ENCODE data around the gene DUSP6.

DUSP6 gene

DNA sequence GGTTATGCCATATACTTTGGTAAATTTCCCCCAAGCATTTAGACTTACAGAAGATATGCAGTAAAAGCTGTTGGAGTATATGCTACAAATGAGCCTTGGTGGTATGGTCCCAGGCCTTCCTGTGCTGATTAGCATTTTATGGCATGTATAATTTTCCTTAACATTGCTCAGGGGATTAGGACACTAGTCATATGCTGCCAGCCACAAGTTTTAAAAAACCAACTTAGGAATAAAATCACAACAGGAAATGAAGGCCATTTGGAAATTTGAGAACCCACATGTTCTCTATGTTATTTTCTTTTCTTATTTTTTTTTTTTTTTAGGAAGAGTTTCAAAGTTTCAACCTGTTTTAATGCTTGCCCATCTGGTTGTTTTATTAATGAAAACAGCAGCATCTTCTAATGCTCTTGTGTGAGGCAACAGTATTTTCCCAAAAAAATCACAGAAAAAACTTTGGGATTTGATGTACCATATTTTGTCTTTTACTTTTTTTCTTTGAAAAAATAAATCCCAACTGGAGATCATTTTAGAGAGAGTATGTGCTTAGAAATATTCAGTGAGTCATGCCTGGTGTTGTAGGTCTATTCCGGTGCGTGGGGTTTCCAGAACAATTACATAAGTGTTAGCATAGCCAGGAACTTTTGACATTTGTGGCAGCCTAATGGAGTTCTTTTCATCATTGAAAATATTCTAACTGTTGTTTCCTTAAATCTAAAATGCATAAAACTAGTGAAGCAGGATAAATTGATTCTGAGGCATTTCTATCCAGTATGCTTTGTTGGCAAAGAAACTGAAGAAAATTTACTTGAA is 21.7 kb upstream of the DUSP6 start:
- DNase-seq (ENCODE audit: low spot score) (peak; percentile 44), FAIRE-seq (no peak)

DNA sequence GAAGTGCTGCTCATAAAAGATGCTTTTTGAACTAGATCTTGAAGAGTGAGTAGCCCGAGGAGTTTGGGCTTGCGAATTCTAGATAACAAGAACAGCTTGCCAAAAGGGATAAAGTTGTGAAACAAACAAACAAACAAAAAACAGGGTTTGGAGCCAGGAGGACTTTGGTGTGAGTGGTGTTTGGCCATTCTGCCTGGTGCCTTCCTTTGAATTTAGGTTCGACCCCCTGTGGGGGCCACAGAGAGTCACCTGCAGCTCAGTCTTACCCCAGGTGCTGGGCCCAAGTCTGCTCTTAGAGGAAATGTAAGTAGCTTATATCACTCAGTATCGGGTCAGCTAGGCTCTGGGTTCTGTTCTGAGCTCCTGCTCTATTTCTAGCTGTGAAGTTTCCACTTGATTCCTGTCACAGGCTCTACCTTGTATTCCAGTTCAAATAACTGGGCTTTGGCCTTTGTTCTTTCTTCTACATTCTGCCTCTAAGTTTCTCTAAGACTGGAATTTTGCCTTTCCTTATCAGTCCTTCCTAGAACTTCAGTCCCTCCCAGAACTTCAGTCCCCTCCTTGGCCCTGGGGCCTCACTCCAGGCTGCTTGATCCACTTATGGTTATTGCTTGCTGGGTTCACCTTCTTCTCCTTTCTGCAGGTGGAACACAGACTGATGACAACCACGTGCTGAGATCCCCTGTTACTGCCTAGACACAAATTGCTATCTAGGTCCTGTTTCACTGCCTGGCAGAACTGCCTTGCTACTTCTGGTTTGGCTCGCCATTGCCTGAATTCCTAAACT is 20.5 kb upstream of the DUSP6 start:
- no peak for FAIRE-seq

DNA sequence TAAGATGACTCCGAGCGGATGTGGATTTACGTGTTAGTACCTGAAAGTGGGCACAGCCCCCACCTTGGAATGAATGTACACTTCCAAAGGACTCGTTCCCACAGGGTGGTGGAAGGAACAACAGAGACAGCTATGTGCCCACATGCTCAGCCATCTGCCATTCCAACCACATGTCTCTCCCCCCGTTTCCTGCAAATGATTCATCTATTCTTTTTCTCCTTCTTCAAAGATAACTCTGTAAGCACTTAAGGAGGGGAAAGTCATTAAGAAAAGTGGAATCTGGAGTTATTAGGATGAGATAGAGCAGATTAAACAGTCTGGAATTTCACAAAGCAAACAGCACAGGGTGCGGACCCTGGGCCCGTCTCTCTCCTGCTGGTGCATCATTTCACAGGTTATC is 18.5 kb upstream of the DUSP6 start:
- DNase-seq (ENCODE audit: low spot score), result peak; percentile 75

More for the DNA sequence above, 20.5 kb upstream of the DUSP6 start:
- no peak for DNase-seq (ENCODE audit: low spot score)

DNA sequence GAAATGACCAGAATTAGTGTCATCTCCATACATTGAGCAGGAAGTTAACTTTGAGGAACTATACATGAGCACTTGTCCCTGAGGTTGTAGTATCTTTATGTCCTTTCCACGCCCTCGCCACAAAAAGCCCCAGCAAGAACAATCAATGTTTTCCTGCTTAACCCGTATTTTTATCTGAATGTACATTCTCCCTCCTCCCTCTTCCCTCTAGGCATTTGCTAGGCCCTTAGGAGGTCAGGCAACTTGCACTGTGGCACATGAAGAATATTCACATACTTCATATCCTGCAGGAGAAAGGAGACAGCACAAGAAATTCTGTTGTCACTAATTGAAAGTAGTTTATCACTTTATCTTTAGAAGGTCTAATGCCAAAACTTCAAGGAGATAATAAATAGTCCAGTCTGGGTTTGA is 18.1 kb upstream of the DUSP6 start:
- DNase-seq (ENCODE audit: low spot score) (no peak), FAIRE-seq (no peak)

More for the DNA sequence above, 18.5 kb upstream of the DUSP6 start:
- no peak for FAIRE-seq

DNA sequence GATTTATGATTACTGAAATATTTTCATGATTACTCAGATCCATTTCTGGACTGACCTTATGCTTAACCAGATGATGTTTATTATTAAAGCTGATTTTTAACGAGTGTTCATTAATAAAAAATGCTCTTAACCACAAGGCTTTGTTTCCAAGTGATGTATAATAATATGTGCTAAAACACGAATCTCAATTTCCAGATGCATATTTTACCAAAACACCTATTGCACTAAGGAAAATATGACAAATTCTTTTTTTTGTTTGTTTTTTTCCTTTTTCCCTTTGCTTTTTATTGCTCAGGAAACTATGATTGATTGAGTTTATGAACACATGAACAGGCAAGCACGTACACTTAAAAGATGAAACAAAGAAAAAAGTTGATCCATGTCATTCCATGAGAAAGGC is 16.9 kb upstream of the DUSP6 start:
- FAIRE-seq (no peak), DNase-seq (ENCODE audit: low spot score) (no peak)

DNA sequence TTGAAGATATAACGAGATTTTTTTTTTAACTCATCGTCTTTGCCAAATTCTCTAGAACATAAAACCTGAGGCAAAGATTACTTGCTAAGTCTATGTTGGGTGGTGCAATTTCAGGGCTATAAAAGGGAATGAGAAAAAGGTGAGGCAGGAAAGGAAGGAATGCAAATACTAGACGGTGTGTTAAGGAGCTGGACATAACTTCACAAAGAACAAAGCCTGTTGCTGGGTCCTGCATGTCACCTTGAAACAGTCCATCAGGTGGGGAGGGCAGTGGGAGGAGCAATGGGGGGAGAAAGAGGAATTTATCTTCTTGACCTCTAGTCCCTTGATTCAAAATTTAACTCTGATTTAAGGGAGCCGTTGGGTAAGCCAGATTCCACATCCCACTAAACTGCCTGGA is 16.1 kb upstream of the DUSP6 start:
- no peak for DNase-seq (ENCODE audit: low spot score)
- no peak for FAIRE-seq

DNA sequence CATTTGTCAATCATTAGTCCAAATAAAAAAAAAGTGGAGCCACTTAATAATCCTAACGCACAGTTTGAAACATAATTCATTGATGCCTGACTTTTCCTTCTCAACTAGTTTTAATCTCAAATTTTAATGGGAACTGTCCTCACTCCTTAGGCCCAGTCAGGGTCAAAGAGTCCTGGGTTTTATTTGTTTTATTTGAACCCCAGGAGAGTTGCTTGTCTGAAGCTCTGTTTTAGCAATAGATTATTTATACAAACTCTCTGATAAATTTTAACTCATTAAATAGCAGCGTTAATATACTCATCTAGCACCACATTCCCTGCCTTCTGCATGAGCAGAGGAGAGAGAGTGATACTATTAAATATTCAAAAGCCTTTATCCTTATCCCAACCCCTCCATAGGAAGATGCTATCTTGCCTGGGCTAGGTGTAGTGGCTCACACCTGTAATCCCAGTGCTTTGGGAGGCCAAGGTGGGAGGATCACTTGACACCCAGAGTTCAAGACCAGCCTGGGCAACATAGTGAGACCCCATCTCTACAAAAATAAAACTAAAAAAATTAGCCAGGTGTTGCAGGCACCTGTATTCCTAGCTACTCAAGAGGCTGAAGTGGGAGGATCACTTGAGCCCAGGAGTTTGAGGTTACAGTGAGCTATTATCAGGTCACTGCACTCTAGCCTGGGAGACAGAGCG is 14.5 kb upstream of the DUSP6 start:
- FAIRE-seq, result no peak
- no peak for DNase-seq (ENCODE audit: low spot score)

DNA sequence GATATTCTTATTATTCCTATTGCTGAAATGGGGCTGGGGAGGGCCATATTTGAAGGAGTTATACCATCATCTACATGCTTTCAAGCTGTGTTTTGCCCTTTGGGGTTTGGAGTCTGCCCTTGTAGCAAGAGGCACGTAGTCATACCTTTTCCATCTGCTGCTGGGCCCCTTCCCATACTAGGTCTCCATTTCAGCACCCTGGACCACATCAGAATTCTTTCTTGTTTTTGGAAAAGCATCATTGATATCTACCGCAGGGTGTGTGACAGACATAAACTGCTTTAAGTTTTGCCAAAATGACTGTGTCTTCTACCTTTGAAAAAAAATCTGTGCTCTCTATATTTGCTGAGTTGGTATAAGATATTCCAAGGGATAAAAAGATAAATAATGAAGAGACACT is 12.3 kb upstream of the DUSP6 start:
- FAIRE-seq, result no peak
- DNase-seq (ENCODE audit: low spot score), result no peak

DNA sequence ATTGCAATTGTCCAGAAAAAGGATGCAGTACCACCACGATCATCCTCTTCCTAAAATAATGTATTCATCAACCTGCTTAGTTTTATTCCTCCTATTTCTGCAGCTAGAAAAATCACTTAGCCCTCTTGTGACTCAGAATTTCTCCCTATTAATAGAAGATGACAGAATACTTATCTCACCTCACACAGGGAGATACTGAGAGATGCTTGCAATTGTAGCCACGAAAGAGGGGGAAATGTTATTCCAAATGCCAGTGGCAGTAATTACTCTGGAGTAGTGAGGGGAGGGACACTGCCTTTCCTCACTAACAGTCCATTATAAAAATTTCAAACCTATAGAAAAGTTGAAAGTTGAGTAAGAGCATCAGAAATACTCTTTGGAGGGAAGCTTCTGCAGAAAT is 11.8 kb upstream of the DUSP6 start:
- no peak for DNase-seq (ENCODE audit: low spot score)
- FAIRE-seq, result no peak

DNA sequence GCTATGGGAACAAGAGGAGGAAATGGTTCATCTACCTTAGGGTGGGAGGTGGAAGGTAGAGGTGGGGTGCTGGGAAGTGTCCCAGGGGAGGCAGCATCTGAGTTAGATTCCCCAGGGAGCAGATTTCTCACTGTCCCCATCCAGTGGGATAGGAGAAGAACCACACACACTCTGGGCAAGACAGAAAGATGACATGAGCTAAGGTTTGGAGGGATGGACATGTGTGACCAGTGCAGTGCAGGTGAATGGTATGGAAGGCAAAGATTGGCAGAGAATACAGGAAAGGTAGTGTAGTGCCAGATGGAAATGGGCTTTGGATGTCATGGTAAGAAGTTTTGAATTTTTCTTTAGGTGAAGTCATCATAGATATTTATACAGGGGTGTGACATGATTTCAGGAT is 11.3 kb upstream of the DUSP6 start:
- FAIRE-seq (no peak), DNase-seq (ENCODE audit: low spot score) (no peak)

DNA sequence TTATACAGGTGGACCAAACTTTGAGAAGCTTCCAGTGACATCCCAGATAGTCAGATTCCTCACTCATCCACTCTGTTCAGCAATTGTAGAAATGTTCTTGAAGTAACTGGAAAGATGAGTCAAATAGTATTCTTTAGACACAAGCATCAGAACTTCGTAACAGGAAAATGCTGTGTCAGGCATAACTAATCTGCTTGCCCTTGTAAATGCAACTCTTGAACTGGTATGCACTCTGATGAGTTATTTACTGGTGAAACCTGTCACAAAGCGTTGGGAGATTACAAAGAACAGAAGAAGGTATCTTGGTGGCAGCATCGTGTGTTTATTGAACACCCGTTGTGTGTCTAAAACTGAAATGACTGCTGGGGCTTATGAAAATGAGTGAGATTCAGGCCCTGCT is 10.8 kb upstream of the DUSP6 start:
- FAIRE-seq (no peak), DNase-seq (ENCODE audit: low spot score) (no peak)

DNA sequence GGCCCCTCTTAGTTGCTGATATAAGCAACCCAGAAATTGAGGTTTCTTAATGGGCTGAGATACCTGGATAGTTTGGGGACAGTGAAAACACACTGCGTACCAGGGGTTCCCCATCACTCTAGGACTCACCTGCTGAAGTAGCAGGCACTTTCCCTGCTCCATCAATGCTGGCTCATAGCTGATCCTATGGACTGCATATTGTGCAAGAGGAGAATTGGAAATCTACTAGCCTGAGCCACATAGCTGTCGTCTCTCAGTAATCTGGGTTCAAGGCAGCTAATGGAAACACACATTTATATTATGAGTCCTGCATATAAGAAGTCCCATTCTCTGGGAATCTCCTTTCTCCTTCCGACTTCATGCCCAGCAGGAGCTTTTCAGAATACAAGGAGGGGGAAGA is 7.3 kb upstream of the DUSP6 start:
- DNase-seq (ENCODE audit: low spot score) (no peak), FAIRE-seq (no peak)

DNA sequence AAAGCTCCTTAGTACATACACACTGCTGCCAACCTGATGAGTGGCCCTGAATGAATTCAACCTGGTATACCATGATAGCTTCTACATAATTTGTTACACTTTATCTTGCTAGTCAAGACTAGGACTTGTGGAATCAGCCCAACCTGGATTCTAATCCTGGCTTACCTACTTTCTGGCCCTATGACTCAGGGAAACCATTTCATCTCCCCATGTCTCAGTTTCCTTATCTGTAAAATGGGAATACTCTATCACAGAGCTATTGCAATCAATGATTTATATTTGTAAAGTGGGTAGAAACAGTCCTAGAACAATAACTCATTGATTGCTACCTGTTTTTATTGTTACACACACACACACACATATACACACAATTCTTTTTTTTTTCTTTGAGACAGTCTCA is 6.5 kb upstream of the DUSP6 start:
- FAIRE-seq (no peak), DNase-seq (ENCODE audit: low spot score) (no peak)

DNA sequence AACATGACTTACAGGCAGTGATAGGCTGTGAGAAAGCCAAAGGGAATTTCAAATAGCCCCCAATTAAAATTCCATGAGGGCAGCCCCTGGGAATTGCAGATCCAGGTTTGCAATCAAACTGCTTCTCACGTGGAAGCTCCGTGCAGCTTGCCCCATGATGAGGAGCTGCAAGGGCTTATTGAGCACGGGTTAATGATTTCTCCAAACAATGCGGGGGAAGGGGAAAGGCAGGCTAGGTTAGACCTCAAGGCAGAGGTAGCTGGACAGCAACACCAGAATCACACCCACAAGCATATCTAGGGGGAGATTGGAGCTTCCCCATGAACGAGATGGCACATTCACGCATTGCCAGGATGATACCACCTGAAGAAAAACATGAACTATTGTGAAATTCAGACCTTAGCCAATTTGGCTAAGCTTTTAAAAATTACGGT is 5.0 kb upstream of the DUSP6 start:
- DNase-seq (ENCODE audit: low spot score), result no peak
- no peak for FAIRE-seq

DNA sequence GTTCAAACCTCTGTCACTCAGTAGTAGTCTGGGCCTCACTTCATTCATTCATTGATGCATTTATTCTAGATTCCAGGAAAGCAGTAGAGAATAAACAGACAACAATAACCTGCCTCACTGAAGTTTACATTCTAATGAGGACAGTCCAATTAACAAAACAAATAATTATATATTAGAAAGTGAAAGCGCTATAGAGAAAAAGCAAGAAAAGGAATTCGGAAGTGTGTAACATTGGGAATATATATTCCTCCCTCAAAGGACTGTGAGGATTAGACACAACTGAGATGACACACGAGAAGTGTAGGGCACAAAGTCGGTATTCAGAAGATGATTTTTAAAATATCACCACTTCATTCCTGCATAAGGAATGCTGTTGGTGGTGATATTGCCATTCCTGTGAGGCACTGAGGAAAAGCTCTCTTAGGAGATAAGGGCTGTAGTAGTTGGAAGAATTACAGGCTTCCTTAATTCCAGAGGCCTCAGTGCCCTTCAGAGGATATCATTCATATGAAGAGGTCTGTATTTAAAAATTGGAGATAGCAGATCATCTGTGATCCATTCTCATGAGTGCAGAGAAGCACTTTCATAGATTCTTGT is 3.9 kb upstream of the DUSP6 start:
- DNase-seq (ENCODE audit: low spot score) (no peak), FAIRE-seq (no peak)

DNA sequence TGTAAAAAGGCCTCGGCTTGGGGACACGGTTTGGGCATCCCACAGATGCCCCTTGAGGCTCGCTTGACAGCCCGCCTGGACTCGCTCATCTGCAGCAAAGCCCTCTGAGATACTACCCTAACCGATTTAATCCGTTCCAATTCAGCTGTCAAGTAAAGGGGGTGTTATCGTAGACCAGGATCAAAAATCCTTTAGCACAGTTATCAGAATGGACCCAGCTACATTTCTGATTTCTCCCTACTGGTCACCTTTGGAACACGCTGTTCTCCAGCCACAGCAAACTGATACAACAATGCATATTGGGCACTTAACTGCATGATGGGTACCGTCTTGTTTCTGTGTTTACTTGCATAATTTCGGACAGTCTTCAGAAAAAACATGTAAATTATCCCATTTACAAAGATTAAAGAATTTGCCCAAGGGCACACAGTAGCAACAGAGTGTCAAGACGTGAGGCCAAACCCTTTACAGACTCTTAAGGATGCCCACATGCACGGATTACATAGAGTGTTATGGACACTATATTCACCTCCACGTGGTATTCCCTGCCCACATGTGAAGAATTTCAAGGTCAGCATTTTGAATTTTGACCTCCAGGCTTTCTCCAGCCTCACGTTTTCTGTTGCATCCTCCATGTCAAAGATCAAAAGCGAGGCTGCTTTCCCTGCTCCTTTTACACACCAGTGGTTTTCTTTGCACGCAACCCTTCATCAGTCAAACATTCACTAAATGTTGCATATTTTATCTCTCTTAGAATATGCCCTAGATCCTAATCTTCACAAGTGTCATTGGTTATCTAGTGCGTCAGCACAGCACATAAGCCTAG is 3.2 kb upstream of the DUSP6 start:
- no peak for FAIRE-seq
- DNase-seq (ENCODE audit: low spot score), result no peak

DNA sequence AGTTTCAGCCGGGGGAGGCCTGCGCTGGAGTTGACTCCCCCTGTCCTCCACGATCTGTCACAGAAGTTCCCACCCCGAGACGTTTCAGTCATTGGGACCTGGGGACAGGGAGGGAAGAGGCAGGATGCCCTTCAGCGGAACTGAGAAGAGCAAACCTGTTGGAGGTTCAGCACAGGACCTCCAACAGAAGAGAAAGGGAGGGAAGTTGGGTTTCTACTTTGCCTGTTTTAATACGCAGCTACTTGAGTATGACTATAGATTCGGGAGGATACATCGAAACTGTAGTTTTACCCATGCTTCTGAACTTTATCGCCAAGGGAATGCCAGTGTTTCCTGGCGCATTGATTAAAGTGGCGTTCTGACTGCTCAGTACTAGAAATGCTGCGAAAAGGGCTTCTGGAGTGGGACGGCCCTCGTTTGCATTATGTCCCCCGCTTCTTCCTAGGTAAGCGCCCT is 2.3 kb upstream of the DUSP6 start:
- DNase-seq (ENCODE audit: low spot score), result no peak
- no peak for FAIRE-seq

DNA sequence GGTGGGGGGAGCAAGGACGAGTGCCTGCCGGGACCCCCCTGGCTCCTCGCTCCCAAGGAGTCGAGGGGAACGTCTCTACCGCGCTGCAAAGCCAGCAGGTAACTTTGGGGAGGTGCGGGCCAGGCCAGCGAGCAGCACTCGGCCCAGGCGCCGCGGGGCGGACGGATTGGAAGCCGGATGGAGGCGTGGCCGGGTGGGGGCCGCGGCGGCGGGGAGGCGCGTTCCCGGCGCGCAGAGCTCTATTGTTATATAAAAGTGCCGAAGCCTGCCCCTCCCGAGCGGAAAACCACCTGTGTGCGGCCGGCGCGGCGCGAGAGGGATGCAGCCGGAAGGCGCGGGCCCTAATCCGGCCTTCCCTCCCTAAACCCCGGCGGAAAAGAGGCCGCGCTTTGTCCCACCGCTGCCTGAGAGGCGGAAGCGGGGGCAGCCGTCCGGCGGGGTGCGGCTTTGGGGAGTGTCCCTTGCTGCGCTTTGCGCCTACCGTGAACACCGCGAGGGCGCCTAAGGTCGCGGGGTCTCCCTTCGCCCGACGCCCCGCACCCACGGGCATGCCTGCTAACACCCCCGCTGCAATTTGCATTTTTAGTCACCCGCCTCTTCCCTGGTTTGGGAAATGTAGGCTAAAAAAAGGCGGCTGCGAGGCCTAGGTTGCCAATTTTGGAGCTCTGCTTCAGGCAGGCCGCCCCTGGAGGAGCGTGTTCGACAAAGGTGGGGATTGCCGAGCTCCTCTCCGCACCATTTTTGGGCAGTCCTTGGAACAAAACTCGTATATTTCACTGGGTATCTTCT is 1.7 kb upstream of the DUSP6 start:
- DNase-seq (ENCODE audit: low spot score), result no peak
- no peak for FAIRE-seq

DNA sequence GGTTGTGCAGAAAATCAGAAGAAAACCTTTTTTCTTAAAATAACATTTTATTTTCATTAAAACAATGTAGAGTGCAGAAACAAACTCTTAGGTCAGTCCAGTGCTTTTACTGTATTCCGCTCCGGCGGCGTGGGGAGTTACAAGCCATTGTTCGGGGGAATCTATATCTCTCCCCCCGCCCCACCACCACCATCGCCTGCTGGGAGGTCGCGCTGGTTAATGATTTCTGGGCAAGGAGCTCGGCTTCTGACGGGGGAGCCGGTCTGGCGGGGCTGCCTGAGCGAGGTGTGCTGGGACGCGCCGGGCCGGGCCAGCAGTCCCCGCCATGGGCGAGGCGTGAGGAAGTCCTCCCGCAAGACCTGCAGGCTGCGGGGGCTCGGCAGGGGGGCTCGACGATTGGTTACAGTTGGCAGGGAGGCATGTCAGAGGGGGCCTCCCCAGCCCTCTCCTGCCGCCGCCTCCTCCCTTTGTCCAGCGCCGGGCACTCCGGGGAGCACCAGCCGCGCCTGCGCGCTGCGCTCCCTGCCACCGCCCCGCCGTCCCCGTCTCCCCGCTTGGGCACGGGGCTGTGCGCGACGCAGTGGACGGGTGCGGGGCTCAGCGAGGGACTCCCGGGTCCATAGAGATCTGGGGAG is 1.0 kb upstream of the DUSP6 start:
- DNase-seq (ENCODE audit: low spot score) (no peak), FAIRE-seq (no peak)

DNA sequence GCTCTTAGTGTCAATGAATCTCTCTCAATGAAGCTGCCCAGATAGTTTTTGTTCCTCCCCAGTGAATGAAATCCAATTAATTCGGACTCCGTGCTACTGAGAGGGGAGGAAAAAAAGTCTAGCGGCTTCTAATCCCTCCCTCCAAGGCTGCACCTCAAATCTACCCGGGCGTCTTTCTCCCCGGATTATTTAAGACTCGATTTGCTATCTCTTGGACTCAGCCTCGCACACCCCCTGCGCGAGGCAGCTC is 134 bp downstream of the DUSP6 start:
- no peak for DNase-seq (ENCODE audit: low spot score)
- FAIRE-seq, result no peak
